ENCODE results near the gene MBNL2. TPM values are rescaled to one million over a fixed set of nuclear protein-coding genes. Genes with fewer than 3 reads are reported as not detected.
A peak's percentile ranks its signal among the peaks of the same experiment; 100 is the strongest.

Gene MBNL2
- total RNA-seq, 4 donors from 2014 or later = 50.7 to 115 (median 72.0) TPM

GRCh38 chr13:97425590-97425989 is 203.5 kb downstream of the MBNL2 start:
- H3K27me3 ChIP-seq = no peaks in the 10 kb centered on the region
- intact Hi-C loops (cut with DNase I; ENCODE audit: low total_unique reads) = no loop called here
- no peak for DNase-seq

GRCh38 chr13:97426695-97427094 is 204.6 kb downstream of the MBNL2 start:
- TF ChIP-seq, protein P1, sequence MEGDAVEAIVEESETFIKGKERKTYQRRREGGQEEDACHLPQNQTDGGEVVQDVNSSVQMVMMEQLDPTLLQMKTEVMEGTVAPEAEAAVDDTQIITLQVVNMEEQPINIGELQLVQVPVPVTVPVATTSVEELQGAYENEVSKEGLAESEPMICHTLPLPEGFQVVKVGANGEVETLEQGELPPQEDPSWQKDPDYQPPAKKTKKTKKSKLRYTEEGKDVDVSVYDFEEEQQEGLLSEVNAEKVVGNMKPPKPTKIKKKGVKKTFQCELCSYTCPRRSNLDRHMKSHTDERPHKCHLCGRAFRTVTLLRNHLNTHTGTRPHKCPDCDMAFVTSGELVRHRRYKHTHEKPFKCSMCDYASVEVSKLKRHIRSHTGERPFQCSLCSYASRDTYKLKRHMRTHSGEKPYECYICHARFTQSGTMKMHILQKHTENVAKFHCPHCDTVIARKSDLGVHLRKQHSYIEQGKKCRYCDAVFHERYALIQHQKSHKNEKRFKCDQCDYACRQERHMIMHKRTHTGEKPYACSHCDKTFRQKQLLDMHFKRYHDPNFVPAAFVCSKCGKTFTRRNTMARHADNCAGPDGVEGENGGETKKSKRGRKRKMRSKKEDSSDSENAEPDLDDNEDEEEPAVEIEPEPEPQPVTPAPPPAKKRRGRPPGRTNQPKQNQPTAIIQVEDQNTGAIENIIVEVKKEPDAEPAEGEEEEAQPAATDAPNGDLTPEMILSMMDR (IDR thresholded peaks at IDR 0.05) = no peak
- TF ChIP-seq POLR2A (IDR thresholded peaks at IDR 0.05) = no peak
- Histone ChIP-seq H3K27me3 (no peaks in the 10 kb centered on the region), H3K9me3 (no peaks in the 10 kb centered on the region), H3K4me1 (no peaks in the 10 kb centered on the region), H3K27ac (no peak overlapping the region), H3K4me3 (no peak overlapping the region), H3K36me3 (no peaks in the 10 kb centered on the region)
- DNase-seq = no peak
- intact Hi-C loops (cut with DNase I; ENCODE audit: low total_unique reads) = no loop called here

More at GRCh38 chr13:97425590-97425989, 203.5 kb downstream of the MBNL2 start:
- Histone ChIP-seq H3K4me1 (no peaks in the 10 kb centered on the region), H3K36me3 (no peaks in the 10 kb centered on the region), H3K9me3 (no peaks in the 10 kb centered on the region), H3K27ac (no peak overlapping the region), H3K4me3 (no peak overlapping the region)
- TF ChIP-seq, protein P1 (IDR thresholded peaks at IDR 0.05) = no peak
- no peak for TF ChIP-seq POLR2A (IDR thresholded peaks at IDR 0.05)

- Histone ChIP-seq H3K36me3 (no peaks in the 10 kb centered on the region), H3K27me3 (no peaks in the 10 kb centered on the region), H3K4me3 (no peak overlapping the region), H3K4me1 (no peaks in the 10 kb centered on the region), H3K27ac (peak overlapping the region in 1 of 2 donors; percentile 28), H3K9me3 (no peaks in the 10 kb centered on the region)
- DNase-seq = no peak
- intact Hi-C loops (cut with DNase I; ENCODE audit: low total_unique reads) = no loop called here
- TF ChIP-seq POLR2A (IDR thresholded peaks at IDR 0.05) = no peak
- TF ChIP-seq, protein P1 (IDR thresholded peaks at IDR 0.05) = no peak
Observed at GRCh38 chr13:97429681-97430081, 207.5 kb downstream of the MBNL2 start.

DNA sequence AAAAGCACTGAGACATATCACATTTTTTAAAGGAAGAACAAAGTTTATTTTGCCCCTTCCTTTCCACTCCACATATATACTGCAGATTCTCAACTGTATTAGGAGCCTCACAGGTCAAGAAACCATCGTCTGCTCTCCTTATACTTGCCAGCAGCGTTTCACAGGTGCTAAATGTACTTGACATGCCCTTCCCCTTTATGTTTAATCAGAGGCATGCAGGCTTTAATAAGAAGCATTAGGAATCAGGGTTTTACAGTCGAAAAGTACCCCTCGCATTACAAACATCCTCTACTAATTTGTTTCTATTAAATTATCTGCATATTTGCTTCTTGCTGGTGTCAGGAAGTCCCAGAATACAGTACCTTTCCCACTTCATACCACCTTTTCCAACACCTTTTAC is 208.2 kb downstream of the MBNL2 start:
- Histone ChIP-seq H3K27ac (peak overlapping the region in 1 of 2 donors; percentile 28), H3K4me3 (no peak overlapping the region), H3K27me3 (no peaks in the 10 kb centered on the region), H3K36me3 (no peaks in the 10 kb centered on the region), H3K4me1 (no peaks in the 10 kb centered on the region), H3K9me3 (no peaks in the 10 kb centered on the region)
- TF ChIP-seq, protein P1 (IDR thresholded peaks at IDR 0.05) = no peak
- no peak for TF ChIP-seq POLR2A (IDR thresholded peaks at IDR 0.05)
- intact Hi-C loops (cut with DNase I; ENCODE audit: low total_unique reads) = no loop called here
- DNase-seq = no peak

DNA sequence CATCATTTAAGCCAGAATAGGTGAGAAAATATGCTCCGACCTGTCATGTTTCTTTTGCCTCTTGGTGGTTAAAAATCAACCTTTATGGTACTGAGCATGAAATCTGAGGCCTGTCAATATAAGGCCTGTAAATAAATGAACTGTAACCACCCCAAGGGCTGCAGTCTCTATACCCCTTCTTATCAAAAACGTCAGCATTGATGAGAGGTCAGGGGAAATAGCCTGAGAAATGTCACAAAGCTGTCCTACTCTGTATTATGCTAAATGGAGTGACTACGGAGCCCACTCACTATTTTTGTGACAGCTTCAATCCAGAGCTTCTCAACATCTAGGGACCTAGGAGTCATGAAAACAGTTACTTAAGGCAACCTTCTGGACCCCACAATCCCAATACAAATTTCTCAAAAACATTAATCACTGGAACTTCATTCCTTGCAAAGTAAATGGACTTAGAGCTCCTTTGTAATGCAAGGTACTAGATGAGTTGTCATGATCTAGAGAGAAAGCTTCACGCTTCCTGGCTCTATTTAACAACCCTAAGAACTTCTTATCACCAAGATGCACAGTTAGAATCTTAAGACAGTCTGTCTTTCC is 209.1 kb downstream of the MBNL2 start:
- no peak overlapping the region for H3K27ac ChIP-seq
- DNase-seq = no peak
- no peak overlapping the region for H3K4me3 ChIP-seq
- no peaks in the 10 kb centered on the region for H3K9me3 ChIP-seq
- TF ChIP-seq POLR2A (IDR thresholded peaks at IDR 0.05) = no peak
- TF ChIP-seq, protein P1 (IDR thresholded peaks at IDR 0.05) = no peak
- intact Hi-C loops (cut with DNase I; ENCODE audit: low total_unique reads) = no loop called here
- H3K36me3 ChIP-seq = no peaks in the 10 kb centered on the region
- no peaks in the 10 kb centered on the region for H3K4me1 ChIP-seq
- no peaks in the 10 kb centered on the region for H3K27me3 ChIP-seq

All from uterus (tissue), 4 donors.